GM21423 (cell line): ENCODE measurements around the gene SLC16A7.
"Not testable (repeated sequence)": the region's sequence is repeated elsewhere in the genome, so short reads cannot be mapped to it uniquely, and the experiment has no call there.

Experiments used
- ATAC-seq: cut with Tn5 transposase; IDR thresholded peaks from one replicate; pipeline ENCODE4 v1.9.1; 2021; ENCODE audit warnings: mild to moderate bottlenecking, moderate library complexity; ENCODE audit not compliant: unreplicated experiment

Gene SLC16A7

GRCh38 chr12:59733200-59733599, 137.4 kb downstream of the SLC16A7 start:
- ATAC-seq: no peak

GRCh38 chr12:59734371-59734770, 138.5 kb downstream of the SLC16A7 start:
- ATAC-seq: no peak

GRCh38 chr12:59735231-59735630, 139.4 kb downstream of the SLC16A7 start:
- ATAC-seq: no peak

- ATAC-seq: no peak
Observed at GRCh38 chr12:59736359-59736758, 140.5 kb downstream of the SLC16A7 start.

- ATAC-seq: no peak
Observed at GRCh38 chr12:59736786-59737185, 141.0 kb downstream of the SLC16A7 start.

GRCh38 chr12:59737725-59738463, 142.1 kb downstream of the SLC16A7 start:
- ATAC-seq: peak; percentile 52

- ATAC-seq: no peak
Observed at GRCh38 chr12:59742841-59743240, 147.0 kb downstream of the SLC16A7 start.

GRCh38 chr12:59744564-59744963, 148.7 kb downstream of the SLC16A7 start:
- no peak for ATAC-seq

GRCh38 chr12:59751091-59751490, 155.3 kb downstream of the SLC16A7 start:
- not testable (repeated sequence) for ATAC-seq

- no peak for ATAC-seq
Observed at GRCh38 chr12:59761542-59761941, 165.7 kb downstream of the SLC16A7 start.

- ATAC-seq: peak; percentile 58
Observed at GRCh38 chr12:59763835-59764234, 168.0 kb downstream of the SLC16A7 start.

GRCh38 chr12:59768031-59768430, 172.2 kb downstream of the SLC16A7 start:
- ATAC-seq: no peak

GRCh38 chr12:59780605-59781135, 184.8 kb downstream of the SLC16A7 start:
- no peak for ATAC-seq

- no peak for ATAC-seq
Observed at GRCh38 chr12:59787610-59788009, 191.8 kb downstream of the SLC16A7 start.

- no peak for ATAC-seq
Observed at GRCh38 chr12:59792647-59793046, 196.8 kb downstream of the SLC16A7 start.

- no peak for ATAC-seq
Observed at GRCh38 chr12:59803735-59804134, 207.9 kb downstream of the SLC16A7 start.

GRCh38 chr12:59808317-59808910, 212.6 kb downstream of the SLC16A7 start:
- ATAC-seq: peak; percentile 94

GRCh38 chr12:59811991-59812390, 216.2 kb downstream of the SLC16A7 start:
- ATAC-seq: no peak

GRCh38 chr12:59812716-59813115, 216.9 kb downstream of the SLC16A7 start:
- ATAC-seq: no peak

- ATAC-seq: no peak
Observed at GRCh38 chr12:59820594-59821011, 224.8 kb downstream of the SLC16A7 start.

GRCh38 chr12:59823567-59823966, 227.7 kb downstream of the SLC16A7 start:
- no peak for ATAC-seq

GRCh38 chr12:59827767-59828166, 231.9 kb downstream of the SLC16A7 start:
- no peak for ATAC-seq
